ENCODE data around the gene RCE1. TPM values are rescaled to one million over a fixed set of nuclear protein-coding genes. Genes with fewer than 3 reads are reported as not detected.
A peak's percentile ranks its signal among the peaks of the same experiment; 100 is the strongest.

The RCE1 gene
- total RNA-seq, 2 donors from 2014 or later, result 22.2 to 38.0 TPM

- Mint-ChIP-seq H3K36me3 (peaks cover 15% of the 10 kb centered on the region in 2 donors), H3K27ac (peak overlapping the region; percentile 90 to 99), H3K9me3 (no peaks in the 10 kb centered on the region)
- no peak for ATAC-seq
- no peak for DNase-seq (ENCODE audit: low spot score in 2 of 2)
Measured at GRCh38 chr11:66840317-66841091, 2.7 kb upstream of the RCE1 start.

- peak overlapping the region; percentile 90 to 99 for H3K27ac Mint-ChIP-seq
- ATAC-seq (no peak), DNase-seq (ENCODE audit: low spot score in 2 of 2) (no peak)
- peaks cover 15% of the 10 kb centered on the region in 2 donors for H3K36me3 Mint-ChIP-seq
- H3K9me3 Mint-ChIP-seq, result no peaks in the 10 kb centered on the region
Measured at GRCh38 chr11:66841861-66842260, 1.4 kb upstream of the RCE1 start.

GRCh38 chr11:66842501-66842895, 743 bp upstream of the RCE1 start:
- Mint-ChIP-seq H3K9me3 (no peaks in the 10 kb centered on the region), H3K27ac (peak overlapping the region; percentile 90 to 99), H3K36me3 (peaks cover 15% of the 10 kb centered on the region in 2 donors)
- ATAC-seq, result peak in 1 of 2 donors; percentile 3
- DNase-seq (ENCODE audit: low spot score in 2 of 2), result no peak

GRCh38 chr11:66843776-66844495, 695 bp downstream of the RCE1 start:
- Mint-ChIP-seq H3K9me3 (no peaks in the 10 kb centered on the region), H3K36me3 (peaks cover 15% of the 10 kb centered on the region in 2 donors), H3K27ac (peak overlapping the region; percentile 90 to 98)
- ATAC-seq (no peak), DNase-seq (ENCODE audit: low spot score in 2 of 2) (no peak)

- DNase-seq (ENCODE audit: low spot score in 2 of 2), result no peak
Measured at GRCh38 chr11:66844496-66845142, 1.4 kb downstream of the RCE1 start.

GRCh38 chr11:66845143-66845875, 2.1 kb downstream of the RCE1 start:
- no peak for ATAC-seq
- Mint-ChIP-seq H3K36me3 (peaks cover 15% of the 10 kb centered on the region in 2 donors), H3K27ac (peak overlapping the region; percentile 66 to 90), H3K9me3 (no peaks in the 10 kb centered on the region)
- DNase-seq (ENCODE audit: low spot score in 2 of 2), result no peak

More at GRCh38 chr11:66844496-66845142, 1.4 kb downstream of the RCE1 start:
- Mint-ChIP-seq H3K9me3 (no peaks in the 10 kb centered on the region), H3K27ac (peak overlapping the region; percentile 90 to 98), H3K36me3 (peaks cover 15% of the 10 kb centered on the region in 2 donors)
- ATAC-seq, result no peak

- H3K36me3 Mint-ChIP-seq, result peaks cover 15% of the 10 kb centered on the region in 2 donors
- no peak for DNase-seq (ENCODE audit: low spot score in 2 of 2)
- no peak for ATAC-seq
- peak overlapping the region; percentile 44 to 90 for H3K27ac Mint-ChIP-seq
- H3K9me3 Mint-ChIP-seq, result no peaks in the 10 kb centered on the region
Measured at GRCh38 chr11:66845876-66846212, 2.6 kb downstream of the RCE1 start.

- DNase-seq (ENCODE audit: low spot score in 2 of 2), result peak in 1 of 2 donors; percentile 26
- Mint-ChIP-seq H3K9me3 (no peaks in the 10 kb centered on the region), H3K27ac (peak overlapping the region in 1 of 2 donors; percentile 81), H3K36me3 (peaks cover 15% of the 10 kb centered on the region in 2 donors)
- ATAC-seq, result no peak
Measured at GRCh38 chr11:66846671-66847091, 3.4 kb downstream of the RCE1 start.

- ATAC-seq (no peak), DNase-seq (ENCODE audit: low spot score in 2 of 2) (peak in 1 of 2 donors; percentile 54)
- Mint-ChIP-seq H3K9me3 (no peaks in the 10 kb centered on the region), H3K27ac (no peak overlapping the region), H3K36me3 (peaks cover 7 to 8% of the 10 kb centered on the region in 2 donors)
Measured at GRCh38 chr11:66847461-66848232, 4.4 kb downstream of the RCE1 start.

GRCh38 chr11:66848671-66849500, 5.6 kb downstream of the RCE1 start:
- Mint-ChIP-seq H3K9me3 (no peaks in the 10 kb centered on the region), H3K27ac (no peak overlapping the region), H3K36me3 (peaks cover 4% of the 10 kb centered on the region in 2 donors)
- peak in 1 of 2 donors; percentile 51 for DNase-seq (ENCODE audit: low spot score in 2 of 2)
- no peak for ATAC-seq

GRCh38 chr11:66849501-66850234, 6.4 kb downstream of the RCE1 start:
- H3K27ac Mint-ChIP-seq, result no peak overlapping the region

GRCh38 chr11:66850235-66850587, 7.0 kb downstream of the RCE1 start:
- DNase-seq (ENCODE audit: low spot score in 2 of 2) (no peak), ATAC-seq (no peak)
- no peaks in the 10 kb centered on the region for H3K9me3 Mint-ChIP-seq
- peak overlapping the region in 1 of 2 donors; percentile 44 for H3K27ac Mint-ChIP-seq
- no peaks in the 10 kb centered on the region for H3K36me3 Mint-ChIP-seq

More at GRCh38 chr11:66849501-66850234, 6.4 kb downstream of the RCE1 start:
- DNase-seq (ENCODE audit: low spot score in 2 of 2) (peak in 1 of 2 donors; percentile 53), ATAC-seq (no peak)
- Mint-ChIP-seq H3K9me3 (no peaks in the 10 kb centered on the region), H3K36me3 (no peaks in the 10 kb centered on the region)

- DNase-seq (ENCODE audit: low spot score in 2 of 2) (peak in 1 of 2 donors; percentile 49), ATAC-seq (no peak)
- no peaks in the 10 kb centered on the region for H3K36me3 Mint-ChIP-seq
- H3K27ac Mint-ChIP-seq, result peak overlapping the region in 1 of 2 donors; percentile 44
- H3K9me3 Mint-ChIP-seq, result no peaks in the 10 kb centered on the region
Measured at GRCh38 chr11:66850588-66851238, 7.5 kb downstream of the RCE1 start.

GRCh38 chr11:66851239-66851596, 8.0 kb downstream of the RCE1 start:
- H3K9me3 Mint-ChIP-seq, result no peaks in the 10 kb centered on the region
- ATAC-seq (no peak), DNase-seq (ENCODE audit: low spot score in 2 of 2) (peak in 1 of 2 donors; percentile 34)
- H3K27ac Mint-ChIP-seq, result peak overlapping the region in 1 of 2 donors; percentile 44
- H3K36me3 Mint-ChIP-seq, result no peaks in the 10 kb centered on the region

Measured in activated naive CD4-positive, alpha-beta T cell treated with anti-CD3 and anti-CD28 coated beads, Interleukin-2, amount 50 U/mL, for 72 hours (primary cell).